ENCODE results near the gene SPTSSB.

SPTSSB gene

GRCh38 chr3:161406594-161407555 is 35.6 kb upstream of the SPTSSB start:
- Histone ChIP-seq H3K9ac (ENCODE audit: low read length) (no peak overlapping the region), H3K9me3 (ENCODE audit: control insufficient read depth, insufficient read depth, low read depth, low read length) (0 out of 2 replicates have a peak, but pooled peaks cover 8% of the 10 kb centered on the region), H3K4me3 (ENCODE audit: low read depth, low read length) (no peak overlapping the region), H3K36me3 (ENCODE audit: control insufficient read depth, insufficient read depth, low read length) (no peaks in the 10 kb centered on the region), H3K27me3 (ENCODE audit: control insufficient read depth, insufficient read depth, low read length) (no peaks in the 10 kb centered on the region), H3K4me1 (ENCODE audit: control insufficient read depth, insufficient read depth, low read length) (peaks cover 11% of the 10 kb centered on the region), H3K27ac (ENCODE audit: low read depth, low read length) (no peak overlapping the region)

GRCh38 chr3:161405836-161406235 is 34.5 kb upstream of the SPTSSB start:
- peaks cover 11% of the 10 kb centered on the region for H3K4me1 ChIP-seq (ENCODE audit: control insufficient read depth, insufficient read depth, low read length)
- H3K9me3 ChIP-seq (ENCODE audit: control insufficient read depth, insufficient read depth, low read depth, low read length), result 0 out of 2 replicates have a peak, but pooled peaks cover 8% of the 10 kb centered on the region
- no peak overlapping the region for H3K9ac ChIP-seq (ENCODE audit: low read length)
- H3K36me3 ChIP-seq (ENCODE audit: control insufficient read depth, insufficient read depth, low read length), result no peaks in the 10 kb centered on the region
- H3K27me3 ChIP-seq (ENCODE audit: control insufficient read depth, insufficient read depth, low read length), result no peaks in the 10 kb centered on the region
- no peak overlapping the region for H3K27ac ChIP-seq (ENCODE audit: low read depth, low read length)
- H3K4me3 ChIP-seq (ENCODE audit: low read depth, low read length), result no peak overlapping the region

GRCh38 chr3:161405087-161405486 is 33.8 kb upstream of the SPTSSB start:
- Histone ChIP-seq H3K36me3 (ENCODE audit: control insufficient read depth, insufficient read depth, low read length) (no peaks in the 10 kb centered on the region), H3K9me3 (ENCODE audit: control insufficient read depth, insufficient read depth, low read depth, low read length) (0 out of 2 replicates have a peak, but pooled peaks cover 8% of the 10 kb centered on the region), H3K27ac (ENCODE audit: low read depth, low read length) (no peak overlapping the region), H3K27me3 (ENCODE audit: control insufficient read depth, insufficient read depth, low read length) (no peaks in the 10 kb centered on the region), H3K4me1 (ENCODE audit: control insufficient read depth, insufficient read depth, low read length) (peaks cover 11% of the 10 kb centered on the region), H3K4me3 (ENCODE audit: low read depth, low read length) (no peak overlapping the region), H3K9ac (ENCODE audit: low read length) (no peak overlapping the region)

GRCh38 chr3:161403251-161403650 is 31.9 kb upstream of the SPTSSB start:
- Histone ChIP-seq H3K4me1 (ENCODE audit: control insufficient read depth, insufficient read depth, low read length) (no peaks in the 10 kb centered on the region), H3K9me3 (ENCODE audit: control insufficient read depth, insufficient read depth, low read depth, low read length) (0 out of 2 replicates have a peak, but pooled peaks cover 8% of the 10 kb centered on the region), H3K9ac (ENCODE audit: low read length) (no peak overlapping the region), H3K27me3 (ENCODE audit: control insufficient read depth, insufficient read depth, low read length) (no peaks in the 10 kb centered on the region), H3K36me3 (ENCODE audit: control insufficient read depth, insufficient read depth, low read length) (no peaks in the 10 kb centered on the region), H3K27ac (ENCODE audit: low read depth, low read length) (no peak overlapping the region), H3K4me3 (ENCODE audit: low read depth, low read length) (no peak overlapping the region)

GRCh38 chr3:161401389-161401788 is 30.1 kb upstream of the SPTSSB start:
- H3K27me3 ChIP-seq (ENCODE audit: control insufficient read depth, insufficient read depth, low read length), result no peaks in the 10 kb centered on the region
- no peak overlapping the region for H3K27ac ChIP-seq (ENCODE audit: low read depth, low read length)
- H3K4me3 ChIP-seq (ENCODE audit: low read depth, low read length), result no peak overlapping the region
- no peaks in the 10 kb centered on the region for H3K36me3 ChIP-seq (ENCODE audit: control insufficient read depth, insufficient read depth, low read length)
- H3K9me3 ChIP-seq (ENCODE audit: control insufficient read depth, insufficient read depth, low read depth, low read length), result 0 out of 2 replicates have a peak, but pooled peaks cover 8% of the 10 kb centered on the region
- H3K9ac ChIP-seq (ENCODE audit: low read length), result no peak overlapping the region
- no peaks in the 10 kb centered on the region for H3K4me1 ChIP-seq (ENCODE audit: control insufficient read depth, insufficient read depth, low read length)

GRCh38 chr3:161400650-161401049 is 29.3 kb upstream of the SPTSSB start:
- no peaks in the 10 kb centered on the region for H3K27me3 ChIP-seq (ENCODE audit: control insufficient read depth, insufficient read depth, low read length)
- no peak overlapping the region for H3K27ac ChIP-seq (ENCODE audit: low read depth, low read length)
- no peak overlapping the region for H3K4me3 ChIP-seq (ENCODE audit: low read depth, low read length)
- no peak overlapping the region for H3K9ac ChIP-seq (ENCODE audit: low read length)
- no peaks in the 10 kb centered on the region for H3K36me3 ChIP-seq (ENCODE audit: control insufficient read depth, insufficient read depth, low read length)
- H3K4me1 ChIP-seq (ENCODE audit: control insufficient read depth, insufficient read depth, low read length), result no peaks in the 10 kb centered on the region
- 0 out of 2 replicates have a peak, but pooled peaks cover 6% of the 10 kb centered on the region for H3K9me3 ChIP-seq (ENCODE audit: control insufficient read depth, insufficient read depth, low read depth, low read length)

- Histone ChIP-seq H3K4me1 (ENCODE audit: control insufficient read depth, insufficient read depth, low read length) (no peaks in the 10 kb centered on the region), H3K9ac (ENCODE audit: low read length) (no peak overlapping the region), H3K9me3 (ENCODE audit: control insufficient read depth, insufficient read depth, low read depth, low read length) (no peaks in the 10 kb centered on the region), H3K36me3 (ENCODE audit: control insufficient read depth, insufficient read depth, low read length) (no peaks in the 10 kb centered on the region), H3K4me3 (ENCODE audit: low read depth, low read length) (no peak overlapping the region), H3K27me3 (ENCODE audit: control insufficient read depth, insufficient read depth, low read length) (no peaks in the 10 kb centered on the region), H3K27ac (ENCODE audit: low read depth, low read length) (no peak overlapping the region)
Observed at GRCh38 chr3:161395115-161396012, 24.0 kb upstream of the SPTSSB start.

- Histone ChIP-seq H3K9ac (ENCODE audit: low read length) (no peak overlapping the region), H3K27me3 (ENCODE audit: control insufficient read depth, insufficient read depth, low read length) (no peaks in the 10 kb centered on the region), H3K36me3 (ENCODE audit: control insufficient read depth, insufficient read depth, low read length) (no peaks in the 10 kb centered on the region), H3K4me3 (ENCODE audit: low read depth, low read length) (no peak overlapping the region), H3K27ac (ENCODE audit: low read depth, low read length) (no peak overlapping the region), H3K9me3 (ENCODE audit: control insufficient read depth, insufficient read depth, low read depth, low read length) (no peaks in the 10 kb centered on the region; the same call in 1 of the 2 replicates), H3K4me1 (ENCODE audit: control insufficient read depth, insufficient read depth, low read length) (no peaks in the 10 kb centered on the region)
Observed at GRCh38 chr3:161393803-161394202, 22.5 kb upstream of the SPTSSB start.

GRCh38 chr3:161393310-161393709 is 22.0 kb upstream of the SPTSSB start:
- H3K27ac ChIP-seq (ENCODE audit: low read depth, low read length), result no peak overlapping the region

GRCh38 chr3:161392853-161393252 is 21.5 kb upstream of the SPTSSB start:
- Histone ChIP-seq H3K27ac (ENCODE audit: low read depth, low read length) (no peak overlapping the region), H3K4me3 (ENCODE audit: low read depth, low read length) (no peak overlapping the region), H3K4me1 (ENCODE audit: control insufficient read depth, insufficient read depth, low read length) (no peaks in the 10 kb centered on the region), H3K9ac (ENCODE audit: low read length) (no peak overlapping the region), H3K36me3 (ENCODE audit: control insufficient read depth, insufficient read depth, low read length) (no peaks in the 10 kb centered on the region), H3K27me3 (ENCODE audit: control insufficient read depth, insufficient read depth, low read length) (no peaks in the 10 kb centered on the region), H3K9me3 (ENCODE audit: control insufficient read depth, insufficient read depth, low read depth, low read length) (no peaks in the 10 kb centered on the region; the same call in 1 of the 2 replicates)

More at GRCh38 chr3:161393310-161393709, 22.0 kb upstream of the SPTSSB start:
- Histone ChIP-seq H3K9ac (ENCODE audit: low read length) (no peak overlapping the region), H3K36me3 (ENCODE audit: control insufficient read depth, insufficient read depth, low read length) (no peaks in the 10 kb centered on the region), H3K9me3 (ENCODE audit: control insufficient read depth, insufficient read depth, low read depth, low read length) (no peaks in the 10 kb centered on the region; the same call in 1 of the 2 replicates), H3K27me3 (ENCODE audit: control insufficient read depth, insufficient read depth, low read length) (no peaks in the 10 kb centered on the region), H3K4me3 (ENCODE audit: low read depth, low read length) (no peak overlapping the region), H3K4me1 (ENCODE audit: control insufficient read depth, insufficient read depth, low read length) (no peaks in the 10 kb centered on the region)
